Measurements from ENCODE around the gene CHD3.
A peak's percentile ranks its signal among the peaks of the same experiment; 100 is the strongest.

The CHD3 gene

GRCh38 chr17:7881276-7882054, 7.1 kb upstream of the CHD3 start:
- Histone ChIP-seq H3K27ac (replicated peaks) (peak overlapping the region; percentile 53), H3K27me3 (ENCODE audit: insufficient read depth, poor library complexity, severe bottlenecking) (no peaks in the 10 kb centered on the region), H3K4me3 (replicated peaks; ENCODE audit: insufficient read depth, low read length) (no peak overlapping the region)
- peak in 1 of 2 experiments; percentile 17 for DNase-seq (ENCODE audit: low read depth in 1 of 2, low spot score in 1 of 2)
- TF ChIP-seq, protein P1, sequence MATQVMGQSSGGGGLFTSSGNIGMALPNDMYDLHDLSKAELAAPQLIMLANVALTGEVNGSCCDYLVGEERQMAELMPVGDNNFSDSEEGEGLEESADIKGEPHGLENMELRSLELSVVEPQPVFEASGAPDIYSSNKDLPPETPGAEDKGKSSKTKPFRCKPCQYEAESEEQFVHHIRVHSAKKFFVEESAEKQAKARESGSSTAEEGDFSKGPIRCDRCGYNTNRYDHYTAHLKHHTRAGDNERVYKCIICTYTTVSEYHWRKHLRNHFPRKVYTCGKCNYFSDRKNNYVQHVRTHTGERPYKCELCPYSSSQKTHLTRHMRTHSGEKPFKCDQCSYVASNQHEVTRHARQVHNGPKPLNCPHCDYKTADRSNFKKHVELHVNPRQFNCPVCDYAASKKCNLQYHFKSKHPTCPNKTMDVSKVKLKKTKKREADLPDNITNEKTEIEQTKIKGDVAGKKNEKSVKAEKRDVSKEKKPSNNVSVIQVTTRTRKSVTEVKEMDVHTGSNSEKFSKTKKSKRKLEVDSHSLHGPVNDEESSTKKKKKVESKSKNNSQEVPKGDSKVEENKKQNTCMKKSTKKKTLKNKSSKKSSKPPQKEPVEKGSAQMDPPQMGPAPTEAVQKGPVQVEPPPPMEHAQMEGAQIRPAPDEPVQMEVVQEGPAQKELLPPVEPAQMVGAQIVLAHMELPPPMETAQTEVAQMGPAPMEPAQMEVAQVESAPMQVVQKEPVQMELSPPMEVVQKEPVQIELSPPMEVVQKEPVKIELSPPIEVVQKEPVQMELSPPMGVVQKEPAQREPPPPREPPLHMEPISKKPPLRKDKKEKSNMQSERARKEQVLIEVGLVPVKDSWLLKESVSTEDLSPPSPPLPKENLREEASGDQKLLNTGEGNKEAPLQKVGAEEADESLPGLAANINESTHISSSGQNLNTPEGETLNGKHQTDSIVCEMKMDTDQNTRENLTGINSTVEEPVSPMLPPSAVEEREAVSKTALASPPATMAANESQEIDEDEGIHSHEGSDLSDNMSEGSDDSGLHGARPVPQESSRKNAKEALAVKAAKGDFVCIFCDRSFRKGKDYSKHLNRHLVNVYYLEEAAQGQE (IDR thresholded peaks at IDR 0.05; ENCODE audit: insufficient replicate concordance, low read depth) = no peak
- TF ChIP-seq SPI1 (IDR thresholded peaks at IDR 0.05; ENCODE audit: borderline replicate concordance, low read depth) (no peak), GABPA (IDR thresholded peaks at IDR 0.05; ENCODE audit: low read depth) (no peak), CTCF (IDR thresholded peaks at IDR 0.05; ENCODE audit: insufficient read depth, low read length) (no peak), POLR2AphosphoS5 (IDR thresholded peaks at IDR 0.05; ENCODE audit: low read depth) (no peak)

DNA sequence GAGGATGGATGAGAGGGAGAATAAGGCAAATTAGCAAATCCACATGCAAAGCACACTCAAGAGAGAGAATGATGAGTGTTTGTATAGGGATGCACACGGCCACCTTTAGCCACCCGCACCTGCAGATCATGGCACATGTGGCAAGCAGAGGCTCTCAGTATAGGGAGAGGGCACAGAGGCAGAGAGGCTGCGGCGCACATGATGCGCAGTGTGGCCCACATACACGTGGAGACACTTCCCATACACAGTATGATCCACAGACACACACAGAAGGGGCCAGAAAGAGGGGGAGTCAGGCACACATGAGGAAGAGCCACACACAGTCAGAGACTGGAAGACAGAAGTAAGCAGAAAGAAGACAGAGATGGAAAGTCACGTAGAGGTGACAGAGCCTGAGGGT, 6.5 kb upstream of the CHD3 start:
- H3K27ac ChIP-seq (replicated peaks) = peak overlapping the region; percentile 53
- TF ChIP-seq GABPA (IDR thresholded peaks at IDR 0.05; ENCODE audit: low read depth) (no peak), POLR2AphosphoS5 (IDR thresholded peaks at IDR 0.05; ENCODE audit: low read depth) (no peak), SPI1 (IDR thresholded peaks at IDR 0.05; ENCODE audit: borderline replicate concordance, low read depth) (no peak), CTCF (IDR thresholded peaks at IDR 0.05; ENCODE audit: insufficient read depth, low read length) (no peak)
- TF ChIP-seq, protein P1 (IDR thresholded peaks at IDR 0.05; ENCODE audit: insufficient replicate concordance, low read depth) = no peak
- no peaks in the 10 kb centered on the region for H3K27me3 ChIP-seq (ENCODE audit: insufficient read depth, poor library complexity, severe bottlenecking)
- no peak overlapping the region for H3K4me3 ChIP-seq (replicated peaks; ENCODE audit: insufficient read depth, low read length)
- no peak for DNase-seq (ENCODE audit: low read depth in 1 of 2, low spot score in 1 of 2)

GRCh38 chr17:7882629-7883028, 6.0 kb upstream of the CHD3 start:
- no peak overlapping the region for H3K4me3 ChIP-seq (replicated peaks; ENCODE audit: insufficient read depth, low read length)
- DNase-seq (ENCODE audit: low read depth in 1 of 2, low spot score in 1 of 2) = no peak
- H3K27ac ChIP-seq (replicated peaks) = no peak overlapping the region
- no peak for TF ChIP-seq GABPA (IDR thresholded peaks at IDR 0.05; ENCODE audit: low read depth)
- no peak for TF ChIP-seq CTCF (IDR thresholded peaks at IDR 0.05; ENCODE audit: insufficient read depth, low read length)
- TF ChIP-seq POLR2AphosphoS5 (IDR thresholded peaks at IDR 0.05; ENCODE audit: low read depth) = no peak
- TF ChIP-seq, protein P1 (IDR thresholded peaks at IDR 0.05; ENCODE audit: insufficient replicate concordance, low read depth) = no peak
- TF ChIP-seq SPI1 (IDR thresholded peaks at IDR 0.05; ENCODE audit: borderline replicate concordance, low read depth) = no peak
- H3K27me3 ChIP-seq (ENCODE audit: insufficient read depth, poor library complexity, severe bottlenecking) = no peaks in the 10 kb centered on the region

Data from HL-60 (cell line).